Occipital lobe (tissue), 2 donors: ENCODE data around the gene NRBF2. TPM values are rescaled to one million over a fixed set of nuclear protein-coding genes. Genes with fewer than 3 reads are reported as not detected.
"Not testable (repeated sequence)": the region's sequence is repeated elsewhere in the genome, so short reads cannot be mapped to it uniquely, and the experiment has no call there.

Experiments used
- DNase-seq: peaks from one replicate; lab custom pipeline; 2025; lab: John Stamatoyannopoulos, UW
- total RNA-seq: library from RNA; depleted of rRNA; stranded (reverse); fragments of >200 nt; gene quantifications from one replicate; pipeline ENCODE4 v1.2.3, GENCODE V29; 2014

The NRBF2 gene
- 15.9 TPM for total RNA-seq

DNA sequence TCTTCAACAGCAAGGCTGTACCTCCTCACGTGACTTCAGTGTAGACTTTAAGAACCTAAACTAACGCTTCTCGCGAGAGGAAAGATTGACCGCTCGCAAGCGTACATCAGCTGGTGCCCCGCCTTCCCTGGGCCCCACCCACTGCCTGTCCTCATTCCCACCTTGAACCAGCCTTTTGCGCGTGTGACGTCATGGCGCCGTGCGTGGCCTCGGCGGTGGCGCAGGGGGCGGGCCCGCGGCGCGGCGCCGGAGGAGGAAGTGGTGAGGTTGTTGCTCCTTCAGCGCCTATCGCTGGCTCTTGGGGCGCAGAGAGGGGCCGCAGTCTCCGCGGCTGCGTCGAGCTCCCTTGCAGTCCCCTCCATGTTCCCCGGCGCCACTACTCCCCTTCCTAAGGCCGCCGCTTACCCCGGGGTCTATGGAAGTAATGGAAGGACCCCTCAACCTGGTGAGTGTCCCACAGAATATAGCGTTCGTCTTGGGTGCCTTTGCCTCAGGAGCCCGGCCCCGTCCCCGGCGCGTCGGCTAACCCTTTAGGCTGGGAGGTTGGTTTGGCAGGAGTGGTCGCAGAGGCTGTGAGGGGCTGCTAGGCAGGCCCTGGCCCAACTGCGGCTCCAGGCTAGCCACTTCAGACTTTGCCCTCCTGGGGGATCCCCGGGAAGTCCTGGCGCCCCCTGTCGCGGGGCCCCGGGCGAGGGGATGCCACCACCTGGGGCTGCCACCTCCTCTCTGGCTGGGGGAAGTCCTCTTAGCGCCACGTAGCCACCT is at the start of gene NRBF2:
Gene NRBF2, plus strand, starts transcription at position 273 of the 765 bp plus-strand sequence. Its CDS starts 143 bp downstream, at position 416.
- DNase-seq: peak; percentile 96

GRCh38 chr10:63083406-63083805 is 49.7 kb upstream of the NRBF2 start:
- not testable (repeated sequence) for DNase-seq

- peak; percentile 44 for DNase-seq
Observed at GRCh38 chr10:63083904-63084689, 49.0 kb upstream of the NRBF2 start.

- DNase-seq: no peak
Observed at GRCh38 chr10:63084690-63085382, 48.3 kb upstream of the NRBF2 start.

- no peak for DNase-seq
Observed at GRCh38 chr10:63093227-63093626, 39.9 kb upstream of the NRBF2 start.

- no peak for DNase-seq
Observed at GRCh38 chr10:63094405-63094804, 38.7 kb upstream of the NRBF2 start.

- no peak for DNase-seq
Observed at GRCh38 chr10:63094881-63095280, 38.2 kb upstream of the NRBF2 start.

DNA sequence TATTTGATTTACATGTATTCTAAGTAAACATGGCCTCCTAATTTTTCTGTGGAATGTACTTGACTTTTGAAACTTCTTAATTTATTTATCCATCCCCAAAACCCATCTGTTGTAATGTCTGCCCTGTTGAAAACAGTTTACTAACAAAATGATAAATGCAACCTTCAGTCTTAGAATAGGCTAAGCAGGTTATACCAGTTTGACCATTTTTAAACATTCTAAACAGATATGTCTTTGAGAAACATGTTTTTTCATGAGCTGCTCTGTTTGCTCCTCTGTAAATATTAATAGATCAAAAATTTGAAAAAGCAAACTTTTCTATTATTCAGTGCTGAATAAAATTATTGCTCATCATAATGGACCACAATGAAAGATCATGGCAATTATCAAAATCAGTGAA is 33.4 kb upstream of the NRBF2 start:
- DNase-seq: no peak

- not testable (repeated sequence) for DNase-seq
Observed at GRCh38 chr10:63101091-63101490, 32.0 kb upstream of the NRBF2 start.

- DNase-seq: not testable (repeated sequence)
Observed at GRCh38 chr10:63102279-63102883, 30.7 kb upstream of the NRBF2 start.

- DNase-seq: not testable (repeated sequence)
Observed at GRCh38 chr10:63103178-63103577, 29.9 kb upstream of the NRBF2 start.

- DNase-seq: no peak
Observed at GRCh38 chr10:63103971-63104409, 29.1 kb upstream of the NRBF2 start.

DNA sequence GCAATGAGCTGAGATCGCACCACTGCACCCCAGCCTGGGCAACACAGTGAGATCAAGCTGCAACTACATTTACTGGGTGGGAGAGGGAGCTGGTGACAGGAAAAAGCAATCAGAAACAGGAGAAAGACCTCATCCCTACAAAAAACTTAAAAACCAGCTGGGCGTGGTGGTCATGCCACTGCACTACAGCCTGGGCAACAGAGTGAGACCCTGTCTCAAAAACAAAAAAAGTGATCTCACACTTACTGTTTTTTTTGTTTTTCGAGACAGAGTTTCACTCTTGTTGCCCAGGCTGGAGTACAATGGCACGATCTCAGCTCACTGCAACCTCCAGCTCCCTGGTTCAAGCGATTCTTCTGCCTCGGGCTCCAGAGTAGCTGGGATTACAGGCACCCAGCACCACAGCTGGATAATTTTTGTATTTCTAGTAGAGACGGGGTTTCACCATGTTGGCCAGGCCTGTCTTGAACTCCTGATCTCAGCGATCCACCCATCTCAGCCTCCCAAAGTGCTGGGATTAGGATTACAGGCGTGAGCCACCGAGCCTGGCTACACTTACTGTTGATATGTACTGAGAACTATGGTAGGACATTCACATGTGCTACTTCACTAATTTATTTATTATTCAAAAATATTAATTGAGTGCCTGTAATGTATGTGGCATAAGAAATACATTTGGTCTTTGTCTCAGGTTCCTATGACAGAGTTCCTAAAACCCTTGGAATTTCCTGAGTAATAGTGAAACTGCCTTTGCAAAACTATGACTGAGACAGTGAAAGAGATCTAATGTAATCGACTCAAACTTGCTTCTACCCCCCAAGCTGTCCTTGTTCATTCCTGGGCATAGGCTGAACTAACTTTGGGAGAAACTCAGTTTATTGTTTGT is 27.7 kb upstream of the NRBF2 start:
- DNase-seq: no peak

GRCh38 chr10:63106111-63106755 is 26.9 kb upstream of the NRBF2 start:
- DNase-seq: no peak

GRCh38 chr10:63107943-63108437 is 25.1 kb upstream of the NRBF2 start:
- DNase-seq: no peak

DNA sequence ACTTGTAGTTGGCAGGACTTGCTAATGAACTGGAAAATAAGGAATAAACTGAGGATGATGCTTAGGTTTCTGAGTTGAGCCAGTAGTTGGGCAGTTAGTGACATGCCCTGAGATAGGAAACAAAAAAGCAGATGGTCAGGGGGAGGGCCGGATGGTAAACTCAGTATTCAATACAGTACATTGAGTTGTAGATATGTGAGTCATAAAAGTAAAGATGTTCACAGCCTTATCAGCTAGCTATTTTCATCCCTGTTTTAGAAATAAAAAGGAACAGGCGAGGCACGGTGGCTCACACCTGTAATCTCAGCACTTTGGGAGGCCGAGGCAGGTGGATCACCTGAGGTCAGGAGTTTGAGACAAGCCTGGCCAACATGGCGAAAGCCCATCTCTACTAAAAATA is 22.2 kb upstream of the NRBF2 start:
- no peak for DNase-seq

DNA sequence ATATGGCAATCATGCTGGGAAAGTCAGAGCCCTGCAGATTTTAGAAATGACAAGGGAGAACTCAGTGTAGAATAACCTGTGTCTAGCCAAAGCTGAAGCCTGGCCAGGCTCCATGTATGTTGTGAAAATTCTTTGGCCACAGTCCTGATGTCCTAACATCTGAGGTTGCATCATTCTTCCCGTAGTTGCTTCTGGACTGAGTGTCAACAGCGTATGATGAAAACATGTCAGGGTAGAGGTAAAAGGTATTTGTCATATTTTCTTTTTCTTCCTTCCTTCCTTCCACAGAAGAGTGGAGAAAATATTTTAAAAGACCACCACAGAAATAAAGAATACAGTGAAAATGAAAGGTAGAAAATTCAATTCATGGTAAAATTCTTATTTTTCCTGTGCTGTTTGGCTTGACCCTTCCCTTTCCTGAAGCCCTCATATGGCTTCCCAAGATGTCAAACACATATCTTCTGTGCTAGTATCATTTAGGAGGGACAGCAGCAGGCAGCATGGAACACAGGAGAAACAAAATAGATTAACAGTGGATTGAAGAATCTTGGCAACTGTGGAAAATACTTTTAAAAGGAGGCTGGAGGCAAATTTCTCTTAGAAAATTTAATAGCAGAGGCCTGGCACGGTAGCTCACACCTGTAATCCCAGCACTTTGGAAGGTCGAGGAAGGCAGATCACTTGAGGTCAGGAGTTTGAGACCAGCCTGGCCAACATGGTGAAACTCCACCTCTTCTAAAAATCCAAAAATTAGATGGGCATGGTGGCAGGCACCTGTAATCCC is 18.9 kb upstream of the NRBF2 start:
- no peak for DNase-seq

DNA sequence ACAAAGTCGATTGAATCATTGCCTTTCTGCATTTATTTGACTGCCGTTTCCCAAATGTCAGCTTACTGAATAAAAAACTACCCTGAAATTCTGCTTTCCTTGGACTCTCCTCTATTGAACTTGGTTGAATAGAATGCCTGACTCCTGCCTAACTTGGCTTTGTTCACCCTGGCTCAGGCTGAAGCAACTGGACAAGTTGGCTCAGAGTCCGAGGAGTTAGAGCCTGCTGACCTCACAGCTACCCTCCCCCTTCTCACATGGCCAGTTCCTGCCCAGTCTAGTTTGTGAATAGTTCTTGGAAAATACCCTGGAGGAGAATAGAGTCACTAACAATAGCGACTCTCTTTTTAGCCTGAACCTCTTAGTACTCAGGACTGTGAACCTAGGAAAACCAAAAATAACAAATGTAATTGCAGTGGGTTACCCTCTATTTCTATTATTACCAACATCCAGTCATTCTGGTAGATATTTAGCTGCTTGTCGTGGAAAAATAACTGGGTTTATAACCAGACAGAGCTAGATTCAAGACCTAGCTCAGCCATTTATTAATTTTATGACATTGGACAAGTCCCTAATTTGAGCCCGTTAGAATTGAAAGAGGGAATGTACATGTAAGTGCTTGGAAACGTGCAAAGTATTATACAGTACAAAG is 17.3 kb upstream of the NRBF2 start:
- DNase-seq: peak; percentile 24
